HEK293 (cell line): ENCODE data around the gene GMCL1.

ENCODE experiments used
- GFI1B ChIP-seq: fragments of 450-650 bp; formaldehyde crosslinking; IDR thresholded peaks from 2 replicates; pipeline ENCODE4 v1.5.1; 2016; ENCODE audit warnings: missing biosample characterization, missing genetic modification characterization
- IKZF3 ChIP-seq: fragments of 450-650 bp; IDR thresholded peaks from 2 replicates; pipeline ENCODE4 v1.5.0; 2018; ENCODE audit warnings: missing biosample characterization, mild to moderate bottlenecking, missing genetic modification characterization, moderate library complexity
- MZF1 ChIP-seq: fragments of 450-650 bp; formaldehyde crosslinking; IDR thresholded peaks from 2 replicates; pipeline ENCODE4 v1.5.1; 2017; ENCODE audit warnings: missing biosample characterization, missing genetic modification characterization, borderline replicate concordance
- SCRT2 ChIP-seq: fragments of 450-650 bp; formaldehyde crosslinking; IDR thresholded peaks from 2 replicates; pipeline ENCODE4 v1.5.1; 2016; ENCODE audit warnings: missing biosample characterization, missing genetic modification characterization
- SP3 ChIP-seq: fragments of 450-650 bp; formaldehyde crosslinking; IDR thresholded peaks from 2 replicates; pipeline ENCODE4 v1.5.1; 2016; ENCODE audit warnings: missing biosample characterization, missing genetic modification characterization
- TSHZ1 ChIP-seq: fragments of 450-650 bp; formaldehyde crosslinking; IDR thresholded peaks from 2 replicates; pipeline ENCODE4 v1.5.1; 2016; ENCODE audit warnings: missing biosample characterization, missing genetic modification characterization, borderline replicate concordance
- YY1 ChIP-seq: fragments of 450-650 bp; formaldehyde crosslinking; IDR thresholded peaks from 2 replicates; pipeline ENCODE4 v1.5.1; 2018; ENCODE audit warnings: missing biosample characterization, missing genetic modification characterization
- ZFHX2 ChIP-seq: fragments of 450-650 bp; formaldehyde crosslinking; conservative IDR thresholded peaks from 2 replicates; pipeline ENCODE4 v1.5.1; 2016; ENCODE audit warnings: missing biosample characterization, missing genetic modification characterization
- ZFP3 ChIP-seq: fragments of 450-650 bp; formaldehyde crosslinking; IDR thresholded peaks from 2 replicates; pipeline ENCODE4 v1.5.1; 2016; ENCODE audit warnings: low read depth, missing biosample characterization, missing genetic modification characterization
- ZNF155 ChIP-seq: fragments of 450-650 bp; formaldehyde crosslinking; IDR thresholded peaks from 2 replicates; pipeline ENCODE4 v1.5.1; 2016; ENCODE audit warnings: missing biosample characterization, missing genetic modification characterization
- ZNF175 ChIP-seq: fragments of 450-650 bp; formaldehyde crosslinking; IDR thresholded peaks from 2 replicates; pipeline ENCODE4 v1.5.1; 2016; ENCODE audit warnings: missing biosample characterization, missing genetic modification characterization
- ZNF184 ChIP-seq: fragments of 450-650 bp; IDR thresholded peaks from 2 replicates; pipeline ENCODE4 v1.5.1; 2018; ENCODE audit warnings: missing biosample characterization, mild to moderate bottlenecking, missing genetic modification characterization
- ZNF2 ChIP-seq: fragments of 450-650 bp; formaldehyde crosslinking; IDR thresholded peaks from 2 replicates; pipeline ENCODE4 v1.5.1; 2016; ENCODE audit warnings: missing biosample characterization, missing genetic modification characterization
- ZNF24 ChIP-seq: fragments of 450-650 bp; formaldehyde crosslinking; IDR thresholded peaks from 2 replicates; pipeline ENCODE4 v1.5.1; 2016; ENCODE audit warnings: missing biosample characterization, missing genetic modification characterization
- ZNF26 ChIP-seq: fragments of 450-650 bp; formaldehyde crosslinking; IDR thresholded peaks from 2 replicates; pipeline ENCODE4 v1.5.1; 2016; ENCODE audit warnings: missing biosample characterization, missing genetic modification characterization
- ZNF266 ChIP-seq: fragments of 450-650 bp; formaldehyde crosslinking; IDR thresholded peaks from 2 replicates; pipeline ENCODE4 v1.5.1; 2016; ENCODE audit warnings: missing biosample characterization, missing genetic modification characterization, low read depth
- ZNF335 ChIP-seq: fragments of 450-650 bp; formaldehyde crosslinking; conservative IDR thresholded peaks from 2 replicates; pipeline ENCODE4 v1.5.1; 2016; ENCODE audit warnings: missing biosample characterization, missing genetic modification characterization
- ZNF391 ChIP-seq: fragments of 450-650 bp; formaldehyde crosslinking; IDR thresholded peaks from 2 replicates; pipeline ENCODE4 v1.5.1; 2016; ENCODE audit warnings: low read depth, missing biosample characterization, missing genetic modification characterization, borderline replicate concordance
- ZNF473 ChIP-seq: fragments of 450-650 bp; formaldehyde crosslinking; IDR thresholded peaks from 2 replicates; pipeline ENCODE4 v1.5.1; 2017; ENCODE audit warnings: missing biosample characterization, missing genetic modification characterization
- ZNF521 ChIP-seq: fragments of 450-650 bp; formaldehyde crosslinking; IDR thresholded peaks from 2 replicates; pipeline ENCODE4 v1.5.1; 2017; ENCODE audit warnings: missing biosample characterization, mild to moderate bottlenecking, missing genetic modification characterization
- ZNF623 ChIP-seq: fragments of 450-650 bp; formaldehyde crosslinking; IDR thresholded peaks from 2 replicates; pipeline ENCODE4 v1.5.1; 2016; ENCODE audit warnings: missing biosample characterization, missing genetic modification characterization
- ZNF624 ChIP-seq: fragments of 450-650 bp; formaldehyde crosslinking; IDR thresholded peaks from 2 replicates; pipeline ENCODE4 v1.5.1; 2017; ENCODE audit warnings: missing biosample characterization, missing genetic modification characterization
- ZNF660 ChIP-seq: fragments of 450-650 bp; IDR thresholded peaks from 2 replicates; pipeline ENCODE4 v1.5.1; 2018; ENCODE audit warnings: missing biosample characterization, mild to moderate bottlenecking, missing genetic modification characterization
- TF ChIP-seq, protein P1 (sequence below): fragments of 450-650 bp; formaldehyde crosslinking; IDR thresholded peaks from 2 replicates; pipeline ENCODE4 v1.5.1; 2017; ENCODE audit warnings: missing biosample characterization, missing genetic modification characterization
- TF ChIP-seq, protein P2 (sequence below): fragments of 450-650 bp; formaldehyde crosslinking; IDR thresholded peaks from 2 replicates; pipeline ENCODE4 v1.5.1; 2016; ENCODE audit warnings: missing biosample characterization, missing genetic modification characterization
- TF ChIP-seq, protein P3 (sequence below): fragments of 450-650 bp; formaldehyde crosslinking; IDR thresholded peaks from 2 replicates; pipeline ENCODE4 v1.5.1; 2016; ENCODE audit warnings: missing biosample characterization, missing genetic modification characterization

Gene GMCL1

GRCh38 chr2:69914164-69914949 lies 84.9 kb downstream of the GMCL1 start (continued):
- TF ChIP-seq TSHZ1 (tag by site-specific recombination) (no peak), ZNF24 (tag by site-specific recombination) (peak; percentile 48; the same call in 1 of the 2 replicates), ZNF473 (no peak), ZNF335 (tag by site-specific recombination) (peak; percentile 98), GFI1B (tag by site-specific recombination) (no peak), ZNF175 (tag by site-specific recombination) (no peak), ZNF660 (tag by site-specific recombination) (peak; percentile 72), ZNF26 (tag by site-specific recombination) (no peak), ZNF623 (tag by site-specific recombination) (no peak), ZNF266 (tag by site-specific recombination) (no peak), ZNF155 (tag by site-specific recombination) (no peak), MZF1 (tag by site-specific recombination) (no peak), ZNF521 (no peak), YY1 (0 out of 2 replicates have a peak, but pooled peaks have one; percentile 17), ZNF184 (tag by site-specific recombination) (no peak), ZFP3 (tag by site-specific recombination) (no peak), SP3 (tag by site-specific recombination) (peak; percentile 89; the same call in 1 of the 2 replicates), IKZF3 (tag by site-specific recombination) (no peak), ZNF2 (tag by site-specific recombination) (peak; percentile 68; the same call in 1 of the 2 replicates), ZFHX2 (tag by site-specific recombination) (no peak), SCRT2 (tag by site-specific recombination) (peak; percentile 100), ZNF624 (tag by site-specific recombination) (no peak), ZNF391 (peak; percentile 74; the same call in 1 of the 2 replicates)
- TF ChIP-seq, protein P1, sequence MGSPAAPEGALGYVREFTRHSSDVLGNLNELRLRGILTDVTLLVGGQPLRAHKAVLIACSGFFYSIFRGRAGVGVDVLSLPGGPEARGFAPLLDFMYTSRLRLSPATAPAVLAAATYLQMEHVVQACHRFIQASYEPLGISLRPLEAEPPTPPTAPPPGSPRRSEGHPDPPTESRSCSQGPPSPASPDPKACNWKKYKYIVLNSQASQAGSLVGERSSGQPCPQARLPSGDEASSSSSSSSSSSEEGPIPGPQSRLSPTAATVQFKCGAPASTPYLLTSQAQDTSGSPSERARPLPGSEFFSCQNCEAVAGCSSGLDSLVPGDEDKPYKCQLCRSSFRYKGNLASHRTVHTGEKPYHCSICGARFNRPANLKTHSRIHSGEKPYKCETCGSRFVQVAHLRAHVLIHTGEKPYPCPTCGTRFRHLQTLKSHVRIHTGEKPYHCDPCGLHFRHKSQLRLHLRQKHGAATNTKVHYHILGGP (tag by site-specific recombination): no peak
- TF ChIP-seq, protein P2, sequence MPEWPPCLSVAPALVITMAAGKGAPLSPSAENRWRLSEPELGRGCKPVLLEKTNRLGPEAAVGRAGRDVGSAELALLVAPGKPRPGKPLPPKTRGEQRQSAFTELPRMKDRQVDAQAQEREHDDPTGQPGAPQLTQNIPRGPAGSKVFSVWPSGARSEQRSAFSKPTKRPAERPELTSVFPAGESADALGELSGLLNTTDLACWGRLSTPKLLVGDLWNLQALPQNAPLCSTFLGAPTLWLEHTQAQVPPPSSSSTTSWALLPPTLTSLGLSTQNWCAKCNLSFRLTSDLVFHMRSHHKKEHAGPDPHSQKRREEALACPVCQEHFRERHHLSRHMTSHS: no peak
- TF ChIP-seq, protein P3, sequence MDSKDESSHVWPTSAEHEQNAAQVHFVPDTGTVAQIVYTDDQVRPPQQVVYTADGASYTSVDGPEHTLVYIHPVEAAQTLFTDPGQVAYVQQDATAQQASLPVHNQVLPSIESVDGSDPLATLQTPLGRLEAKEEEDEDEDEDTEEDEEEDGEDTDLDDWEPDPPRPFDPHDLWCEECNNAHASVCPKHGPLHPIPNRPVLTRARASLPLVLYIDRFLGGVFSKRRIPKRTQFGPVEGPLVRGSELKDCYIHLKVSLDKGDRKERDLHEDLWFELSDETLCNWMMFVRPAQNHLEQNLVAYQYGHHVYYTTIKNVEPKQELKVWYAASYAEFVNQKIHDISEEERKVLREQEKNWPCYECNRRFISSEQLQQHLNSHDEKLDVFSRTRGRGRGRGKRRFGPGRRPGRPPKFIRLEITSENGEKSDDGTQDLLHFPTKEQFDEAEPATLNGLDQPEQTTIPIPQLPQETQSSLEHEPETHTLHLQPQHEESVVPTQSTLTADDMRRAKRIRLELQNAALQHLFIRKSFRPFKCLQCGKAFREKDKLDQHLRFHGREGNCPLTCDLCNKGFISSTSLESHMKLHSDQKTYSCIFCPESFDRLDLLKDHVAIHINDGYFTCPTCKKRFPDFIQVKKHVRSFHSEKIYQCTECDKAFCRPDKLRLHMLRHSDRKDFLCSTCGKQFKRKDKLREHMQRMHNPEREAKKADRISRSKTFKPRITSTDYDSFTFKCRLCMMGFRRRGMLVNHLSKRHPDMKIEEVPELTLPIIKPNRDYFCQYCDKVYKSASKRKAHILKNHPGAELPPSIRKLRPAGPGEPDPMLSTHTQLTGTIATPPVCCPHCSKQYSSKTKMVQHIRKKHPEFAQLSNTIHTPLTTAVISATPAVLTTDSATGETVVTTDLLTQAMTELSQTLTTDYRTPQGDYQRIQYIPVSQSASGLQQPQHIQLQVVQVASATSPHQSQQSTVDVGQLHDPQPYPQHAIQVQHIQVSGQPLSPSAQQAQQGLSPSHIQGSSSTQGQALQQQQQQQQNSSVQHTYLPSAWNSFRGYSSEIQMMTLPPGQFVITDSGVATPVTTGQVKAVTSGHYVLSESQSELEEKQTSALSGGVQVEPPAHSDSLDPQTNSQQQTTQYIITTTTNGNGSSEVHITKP (tag by site-specific recombination): no peak
